Measurements from ENCODE around the gene CHMP3.

The CHMP3 gene

GRCh38 chr2:86593266-86593665 lies 30.0 kb upstream of the CHMP3 start:
- TF ChIP-seq EP300 (IDR thresholded peaks at IDR 0.05; ENCODE audit: borderline replicate concordance) (no peak), NFIC (IDR thresholded peaks at IDR 0.05) (no peak), REST (IDR thresholded peaks at IDR 0.05; ENCODE audit: low read depth) (no peak), EGR1 (IDR thresholded peaks at IDR 0.05) (no peak), CREB1 (IDR thresholded peaks at IDR 0.05; ENCODE audit: low read depth) (no peak), YY1 (IDR thresholded peaks at IDR 0.05; ENCODE audit: low read depth) (no peak), CEBPB (IDR thresholded peaks at IDR 0.05) (no peak), ZBTB7A (IDR thresholded peaks at IDR 0.05; ENCODE audit: low read depth) (no peak)
- TF ChIP-seq, protein P1, sequence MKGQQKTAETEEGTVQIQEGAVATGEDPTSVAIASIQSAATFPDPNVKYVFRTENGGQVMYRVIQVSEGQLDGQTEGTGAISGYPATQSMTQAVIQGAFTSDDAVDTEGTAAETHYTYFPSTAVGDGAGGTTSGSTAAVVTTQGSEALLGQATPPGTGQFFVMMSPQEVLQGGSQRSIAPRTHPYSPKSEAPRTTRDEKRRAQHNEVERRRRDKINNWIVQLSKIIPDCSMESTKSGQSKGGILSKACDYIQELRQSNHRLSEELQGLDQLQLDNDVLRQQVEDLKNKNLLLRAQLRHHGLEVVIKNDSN (IDR thresholded peaks at IDR 0.05) = no peak

GRCh38 chr2:86592547-86593230 lies 29.4 kb upstream of the CHMP3 start:
- no peak for TF ChIP-seq NFIC (IDR thresholded peaks at IDR 0.05)
- TF ChIP-seq, protein P1 (IDR thresholded peaks at IDR 0.05) = no peak
- TF ChIP-seq, protein P2, sequence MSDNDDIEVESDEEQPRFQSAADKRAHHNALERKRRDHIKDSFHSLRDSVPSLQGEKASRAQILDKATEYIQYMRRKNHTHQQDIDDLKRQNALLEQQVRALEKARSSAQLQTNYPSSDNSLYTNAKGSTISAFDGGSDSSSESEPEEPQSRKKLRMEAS (IDR thresholded peaks at IDR 0.05) = no peak

DNA sequence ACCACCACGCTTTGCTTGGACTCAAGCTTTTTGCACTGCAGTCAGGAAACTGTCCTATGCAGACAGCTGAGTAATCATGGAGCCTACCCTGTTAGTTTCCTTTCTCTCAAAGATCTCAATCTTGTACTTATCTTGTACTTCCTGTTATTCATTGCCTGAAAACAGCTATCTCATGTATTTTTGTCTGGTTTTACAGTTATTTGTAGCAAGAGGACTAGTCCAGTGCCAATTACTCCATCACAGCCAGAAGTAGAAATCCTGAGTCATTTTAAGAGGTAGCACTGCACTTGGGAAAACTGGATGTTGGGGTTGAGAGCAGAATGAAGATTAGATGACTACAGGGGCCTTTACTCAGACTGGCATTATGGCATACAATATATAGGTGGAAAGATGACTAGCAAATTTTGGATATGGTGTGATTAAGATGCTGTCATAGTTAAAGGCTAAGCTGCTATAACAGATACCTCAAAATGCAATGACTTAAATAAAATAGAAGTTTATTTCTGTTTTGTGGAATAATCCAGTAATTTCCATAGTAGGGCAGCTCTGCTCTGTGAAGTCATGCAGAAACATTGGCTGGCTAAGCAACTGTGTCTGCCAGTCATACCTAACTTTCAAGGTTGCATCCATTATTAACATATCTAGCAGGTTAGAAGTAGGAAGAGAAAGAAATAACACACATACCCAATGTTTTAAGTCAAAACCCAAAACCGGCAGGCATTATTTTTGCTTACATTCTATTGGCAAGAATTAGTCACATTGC lies 21.1 kb upstream of the CHMP3 start:
- no peak for TF ChIP-seq ZBTB7A (IDR thresholded peaks at IDR 0.05; ENCODE audit: low read depth)
- TF ChIP-seq FOXM1 (IDR thresholded peaks at IDR 0.05; ENCODE audit: borderline replicate concordance, low read depth) = no peak
- TF ChIP-seq RAD21 (IDR thresholded peaks at IDR 0.05; ENCODE audit: low read depth) = no peak

GRCh38 chr2:86580560-86580959 lies 17.3 kb upstream of the CHMP3 start:
- TF ChIP-seq TEAD4 (IDR thresholded peaks at IDR 0.05) (no peak), EP300 (IDR thresholded peaks at IDR 0.05; ENCODE audit: borderline replicate concordance) (no peak), CEBPB (IDR thresholded peaks at IDR 0.05) (no peak), YY1 (IDR thresholded peaks at IDR 0.05; ENCODE audit: low read depth) (no peak), ZBTB7A (IDR thresholded peaks at IDR 0.05; ENCODE audit: low read depth) (no peak), NFIC (IDR thresholded peaks at IDR 0.05) (no peak), RAD21 (IDR thresholded peaks at IDR 0.05; ENCODE audit: low read depth) (no peak), TCF12 (IDR thresholded peaks at IDR 0.05; ENCODE audit: low read depth) (no peak), CREB1 (IDR thresholded peaks at IDR 0.05; ENCODE audit: low read depth) (no peak), REST (IDR thresholded peaks at IDR 0.05; ENCODE audit: low read depth) (no peak)
- TF ChIP-seq, protein P1 (IDR thresholded peaks at IDR 0.05) = no peak
- TF ChIP-seq, protein P2 (IDR thresholded peaks at IDR 0.05) = no peak

DNA sequence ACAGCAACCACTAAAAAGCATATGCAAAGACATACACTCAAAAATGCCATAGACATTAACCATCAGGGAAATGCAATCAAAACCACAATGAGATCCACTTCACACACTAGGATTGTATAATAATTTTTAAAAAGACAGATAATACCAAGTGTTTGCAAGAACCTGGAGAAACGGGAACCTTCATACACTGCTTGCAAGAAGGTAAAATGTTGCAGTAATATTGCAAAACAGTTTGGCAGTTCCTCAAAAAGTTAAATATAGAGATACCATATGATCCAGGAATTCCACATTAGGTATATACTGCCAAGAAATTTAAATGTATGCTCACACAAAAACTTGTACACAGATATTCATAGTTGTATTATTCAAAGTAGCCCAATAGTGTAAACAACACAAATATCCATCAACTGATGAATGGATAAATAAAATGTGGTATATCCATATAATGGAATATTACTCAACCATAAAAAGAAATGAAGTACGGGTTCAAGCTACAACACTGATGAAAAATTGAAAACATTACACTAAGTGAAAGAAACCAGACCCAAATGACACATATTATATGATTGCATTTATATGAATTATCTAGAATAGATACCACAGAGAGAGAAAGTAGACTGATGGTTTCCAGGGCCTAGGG lies 14.7 kb upstream of the CHMP3 start:
- TF ChIP-seq TEAD4 (IDR thresholded peaks at IDR 0.05) = no peak
- no peak for TF ChIP-seq CREB1 (IDR thresholded peaks at IDR 0.05; ENCODE audit: low read depth)
- no peak for TF ChIP-seq FOXM1 (IDR thresholded peaks at IDR 0.05; ENCODE audit: borderline replicate concordance, low read depth)
- no peak for TF ChIP-seq CEBPB (IDR thresholded peaks at IDR 0.05)
- TF ChIP-seq NFIC (IDR thresholded peaks at IDR 0.05) = no peak
- TF ChIP-seq TAF1 (IDR thresholded peaks at IDR 0.05; ENCODE audit: low read depth) = no peak
- no peak for TF ChIP-seq YY1 (IDR thresholded peaks at IDR 0.05; ENCODE audit: low read depth)

All from Ishikawa (cell line).